Fibroblast of villous mesenchyme (primary cell): ENCODE data around the gene GSE1. TPM values are rescaled to one million over a fixed set of nuclear protein-coding genes. Genes with fewer than 3 reads are reported as not detected.

Experiments used
- DNase-seq: peaks from one replicate; pipeline ENCODE4 v3.0.0-alpha.2; 2010; ENCODE audit warnings: low read depth
- H3K4me3 ChIP-seq: 2 replicates; pipeline ENCODE4 v1.5.1; 2011; ENCODE audit warnings: low read depth, mild to moderate bottlenecking, low read length
- CTCF ChIP-seq: IDR thresholded peaks from 2 replicates; pipeline ENCODE4 v1.5.1; 2012; ENCODE audit warnings: low read depth, mild to moderate bottlenecking, low read length; ENCODE audit not compliant: insufficient read depth
- total RNA-seq: library from RNA; depleted of rRNA; stranded (reverse); fragments of >200 nt; gene quantifications from 2 replicates; pipeline ENCODE4 v1.2.3, GENCODE V29; 2012

GSE1 gene
- total RNA-seq, 1 donor = 48.4 TPM

DNA sequence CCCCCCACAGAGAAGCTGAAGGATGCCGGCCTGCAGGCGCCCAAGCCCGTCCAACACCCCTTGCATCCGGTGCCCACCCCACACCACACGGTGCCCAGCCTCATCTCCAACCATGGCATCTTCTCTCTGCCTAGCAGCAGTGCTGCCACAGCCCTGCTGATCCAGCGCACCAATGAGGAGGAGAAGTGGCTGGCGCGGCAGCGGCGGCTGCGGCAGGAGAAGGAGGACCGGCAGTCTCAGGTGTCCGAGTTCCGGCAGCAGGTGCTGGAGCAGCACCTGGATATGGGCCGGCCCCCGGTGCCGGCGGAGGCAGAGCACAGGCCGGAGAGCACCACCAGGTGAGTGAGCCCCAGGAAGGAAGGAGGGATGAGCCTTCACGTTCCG lies 44.1 kb downstream of the GSE1 start:
- DNase-seq = no peak
- TF ChIP-seq CTCF = no peak
- H3K4me3 ChIP-seq = no peak overlapping the region

- no peak for DNase-seq
Measured at GRCh38 chr16:85657996-85658395, 44.9 kb downstream of the GSE1 start.

DNA sequence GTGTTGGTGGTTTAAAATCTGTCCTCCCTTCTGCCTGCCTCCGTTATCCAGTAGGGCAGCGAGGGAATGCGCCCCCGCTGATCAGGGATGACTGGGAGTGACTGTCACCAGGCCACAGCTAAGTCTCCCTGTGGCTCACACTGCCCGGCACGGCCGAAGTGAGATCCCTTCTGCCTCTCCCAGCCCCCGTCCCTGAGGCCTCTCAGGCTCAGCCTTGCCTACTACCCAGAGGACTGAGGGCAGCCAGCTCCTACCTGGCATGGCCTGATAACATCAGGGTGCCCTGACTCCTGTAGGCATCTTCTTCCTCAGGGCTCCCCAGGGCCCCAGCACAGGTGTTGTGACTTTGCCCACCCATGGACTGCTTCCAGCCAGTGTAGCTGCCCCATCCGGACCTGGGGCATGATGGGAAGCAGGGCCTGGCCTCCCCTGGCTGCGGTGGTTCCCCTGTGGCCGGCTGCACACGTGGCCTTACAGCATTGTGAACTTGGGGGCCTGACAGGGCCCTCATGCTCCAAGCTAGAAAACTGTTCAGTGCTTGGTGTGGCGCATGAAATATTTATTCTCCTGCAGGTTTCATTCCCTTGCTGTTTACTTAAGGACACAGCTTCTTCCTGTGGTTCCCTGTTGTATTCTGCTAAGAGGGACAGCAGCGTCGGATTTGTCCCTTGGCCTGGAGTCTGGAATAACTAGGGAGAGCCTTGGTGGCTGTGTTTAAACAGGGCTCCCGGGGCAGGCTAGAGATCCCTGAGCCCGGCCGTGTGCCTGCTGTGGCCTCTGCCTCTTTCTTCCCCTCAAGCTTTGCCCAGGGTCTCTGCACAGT lies 45.6 kb downstream of the GSE1 start:
- DNase-seq = no peak
- H3K4me3 ChIP-seq = no peak overlapping the region
- TF ChIP-seq CTCF = no peak

More at GRCh38 chr16:85657996-85658395, 44.9 kb downstream of the GSE1 start:
- no peak overlapping the region for H3K4me3 ChIP-seq
- TF ChIP-seq CTCF = no peak

- TF ChIP-seq CTCF = no peak
- no peak overlapping the region for H3K4me3 ChIP-seq
- DNase-seq = no peak
Measured at GRCh38 chr16:85659336-85659735, 46.2 kb downstream of the GSE1 start.

DNA sequence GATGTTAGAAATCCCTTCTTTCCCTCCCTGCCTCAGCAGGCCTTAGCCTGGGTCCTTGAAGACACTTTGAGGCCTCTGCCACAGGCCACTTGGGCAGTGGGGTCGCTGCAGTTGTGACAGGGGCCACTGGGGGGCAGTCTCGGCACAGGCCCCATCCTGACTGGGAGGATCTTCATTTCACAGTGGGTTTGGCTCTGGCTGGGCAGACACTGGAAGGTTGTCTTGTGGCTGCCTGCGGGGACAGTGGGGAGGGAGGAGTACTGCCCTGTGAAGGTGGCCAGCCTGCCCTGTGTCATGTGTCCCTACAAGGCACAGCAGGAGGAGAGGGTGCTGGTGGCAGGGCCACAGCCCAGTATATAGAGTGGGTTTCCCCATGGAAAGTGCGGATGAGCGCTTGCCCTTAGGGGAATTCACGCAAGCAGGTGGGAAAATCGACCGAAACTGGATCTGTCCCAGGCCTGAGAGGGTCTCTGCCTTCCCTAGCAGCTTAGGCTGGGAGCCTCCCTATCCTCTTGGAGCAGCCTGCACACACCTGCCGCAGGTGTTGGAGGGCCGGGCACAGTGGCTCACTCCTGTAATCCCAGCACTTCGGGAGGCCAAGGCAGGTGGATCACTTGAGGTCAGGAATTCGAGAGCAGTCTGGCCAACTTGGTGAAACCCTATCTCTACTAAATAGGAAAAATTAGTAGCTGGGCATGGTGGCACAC lies 46.8 kb downstream of the GSE1 start:
- DNase-seq = peak; percentile 53
- peak; percentile 96 for TF ChIP-seq CTCF
- no peak overlapping the region for H3K4me3 ChIP-seq

DNA sequence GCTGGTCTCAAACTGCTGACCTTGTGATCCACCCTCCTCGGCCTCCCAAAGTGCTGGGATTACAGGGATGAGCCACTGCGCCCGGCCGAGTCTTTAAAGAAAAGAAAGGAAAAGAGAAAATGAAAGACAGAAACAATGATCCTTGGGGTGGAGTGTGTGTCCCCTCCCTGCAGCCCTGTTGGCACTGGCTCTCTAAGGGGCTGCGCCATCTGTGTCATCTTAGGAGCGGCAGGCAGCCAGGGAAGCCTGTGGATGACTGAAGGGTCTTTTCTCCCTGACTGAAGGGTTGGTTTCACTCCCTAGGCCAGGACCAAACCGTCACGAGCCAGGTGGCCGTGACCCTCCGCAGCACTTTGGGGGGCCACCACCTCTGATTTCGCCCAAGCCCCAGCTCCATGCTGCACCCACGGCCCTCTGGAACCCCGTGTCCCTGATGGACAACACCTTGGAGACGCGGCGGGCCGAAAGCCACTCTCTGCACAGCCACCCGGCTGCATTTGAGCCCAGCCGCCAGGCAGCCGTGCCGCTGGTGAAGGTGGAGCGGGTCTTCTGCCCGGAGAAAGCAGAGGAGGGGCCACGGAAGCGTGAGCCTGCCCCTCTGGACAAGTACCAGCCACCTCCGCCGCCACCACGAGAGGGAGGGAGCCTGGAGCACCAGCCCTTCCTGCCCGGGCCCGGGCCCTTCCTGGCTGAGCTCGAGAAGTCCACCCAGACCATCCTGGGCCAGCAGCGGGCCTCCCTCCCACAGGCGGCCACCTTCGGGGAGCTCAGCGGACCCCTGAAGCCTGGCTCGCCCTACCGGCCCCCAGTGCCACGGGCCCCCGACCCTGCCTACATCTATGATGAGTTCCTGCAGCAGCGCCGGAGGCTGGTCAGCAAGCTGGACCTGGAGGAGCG lies 48.0 kb downstream of the GSE1 start:
- DNase-seq = no peak
- TF ChIP-seq CTCF = no peak
- no peak overlapping the region for H3K4me3 ChIP-seq
